ENCODE data around the gene ARHGAP4.

The ARHGAP4 gene

DNA sequence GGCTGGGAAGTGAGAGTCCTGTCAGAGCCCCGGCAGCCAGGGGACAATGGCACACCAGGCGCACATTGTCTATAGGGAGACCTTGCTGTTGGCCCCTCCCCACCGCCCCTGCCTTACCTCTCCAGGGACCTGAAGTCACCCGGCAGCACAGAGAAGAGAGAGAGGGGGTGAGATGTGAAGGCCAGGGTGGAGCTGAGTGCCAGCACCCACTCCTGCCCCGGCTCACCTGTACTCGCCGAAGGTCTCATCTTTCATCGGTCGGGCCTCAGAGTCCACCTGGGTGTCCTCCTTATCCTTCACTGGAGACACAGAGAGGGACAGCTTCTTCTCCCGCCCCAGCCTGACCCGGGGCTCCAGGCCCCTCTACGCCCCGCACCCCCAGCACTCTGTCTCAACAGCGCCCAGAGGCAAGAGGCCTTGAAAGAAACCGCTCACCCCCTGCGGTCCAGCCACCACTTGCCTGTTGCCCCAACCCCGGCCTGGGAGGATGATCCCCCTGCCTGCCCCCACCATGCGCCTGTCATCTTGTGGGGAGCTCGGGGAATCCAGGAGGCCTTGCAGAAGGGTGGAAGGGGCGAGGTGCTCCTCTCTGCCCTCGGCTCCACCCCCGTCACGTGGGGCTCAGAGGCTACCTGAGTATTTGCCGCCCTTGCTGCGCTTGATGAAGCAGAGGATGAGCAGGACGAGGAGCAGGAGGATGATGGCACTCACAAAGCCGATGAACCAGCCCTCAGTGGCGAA lies 62.6 kb downstream of the ARHGAP4 start:
- no peak for DNase-seq

GRCh38 chrX:153862369-153863250 lies 63.5 kb downstream of the ARHGAP4 start:
- no peak for DNase-seq

GRCh38 chrX:153861733-153862310 lies 64.2 kb downstream of the ARHGAP4 start:
- DNase-seq = no peak

DNA sequence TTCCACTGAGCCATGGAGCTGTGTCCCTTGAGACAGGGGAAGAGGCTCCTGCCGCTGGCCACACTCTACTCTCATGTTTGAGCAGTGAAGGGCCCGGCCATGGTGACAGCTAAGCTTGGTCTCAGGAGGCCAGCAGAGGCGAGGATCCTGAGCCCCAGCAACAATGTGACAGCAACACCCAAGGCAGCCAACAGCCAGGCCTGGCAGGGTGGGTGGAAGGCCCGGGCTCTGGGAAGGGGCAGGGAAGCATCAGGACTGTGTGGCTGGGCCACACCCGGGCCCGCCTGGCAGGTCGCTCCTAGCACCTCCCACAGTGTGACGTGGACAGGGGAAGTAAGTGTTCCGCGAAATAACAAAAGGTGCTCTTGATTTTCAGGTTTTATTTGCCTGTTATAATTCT lies 64.9 kb downstream of the ARHGAP4 start:
- DNase-seq = no peak
